ENCODE data around the gene POU3F2. TPM values are rescaled to one million over a fixed set of nuclear protein-coding genes. Genes with fewer than 3 reads are reported as not detected.

POU3F2 gene
- total RNA-seq, 4 donors from 2014 or later, result not detected

DNA sequence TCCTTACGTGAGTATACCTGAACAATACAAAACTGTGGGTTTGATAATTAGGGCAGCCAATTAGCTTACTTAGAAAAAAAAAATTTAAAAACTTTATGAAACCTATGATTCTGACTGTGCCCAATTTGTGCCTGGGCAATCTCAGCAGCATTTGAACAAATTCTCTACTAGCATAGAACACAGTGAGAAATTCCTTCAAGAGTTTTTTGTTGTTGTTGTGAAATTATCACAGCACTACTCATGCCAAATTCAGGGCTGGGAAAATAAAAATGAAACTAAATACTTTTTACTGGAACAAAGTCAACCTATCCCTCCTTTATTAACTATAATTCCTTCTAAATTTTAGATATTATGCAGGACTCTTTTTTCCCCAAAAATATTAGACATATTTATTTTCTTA lies 42.9 kb downstream of the POU3F2 start:
- no peaks in the 10 kb centered on the region for H3K9me3 ChIP-seq
- TF ChIP-seq, protein P1, sequence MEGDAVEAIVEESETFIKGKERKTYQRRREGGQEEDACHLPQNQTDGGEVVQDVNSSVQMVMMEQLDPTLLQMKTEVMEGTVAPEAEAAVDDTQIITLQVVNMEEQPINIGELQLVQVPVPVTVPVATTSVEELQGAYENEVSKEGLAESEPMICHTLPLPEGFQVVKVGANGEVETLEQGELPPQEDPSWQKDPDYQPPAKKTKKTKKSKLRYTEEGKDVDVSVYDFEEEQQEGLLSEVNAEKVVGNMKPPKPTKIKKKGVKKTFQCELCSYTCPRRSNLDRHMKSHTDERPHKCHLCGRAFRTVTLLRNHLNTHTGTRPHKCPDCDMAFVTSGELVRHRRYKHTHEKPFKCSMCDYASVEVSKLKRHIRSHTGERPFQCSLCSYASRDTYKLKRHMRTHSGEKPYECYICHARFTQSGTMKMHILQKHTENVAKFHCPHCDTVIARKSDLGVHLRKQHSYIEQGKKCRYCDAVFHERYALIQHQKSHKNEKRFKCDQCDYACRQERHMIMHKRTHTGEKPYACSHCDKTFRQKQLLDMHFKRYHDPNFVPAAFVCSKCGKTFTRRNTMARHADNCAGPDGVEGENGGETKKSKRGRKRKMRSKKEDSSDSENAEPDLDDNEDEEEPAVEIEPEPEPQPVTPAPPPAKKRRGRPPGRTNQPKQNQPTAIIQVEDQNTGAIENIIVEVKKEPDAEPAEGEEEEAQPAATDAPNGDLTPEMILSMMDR (IDR thresholded peaks at IDR 0.05), result no peak
- TF ChIP-seq POLR2A (IDR thresholded peaks at IDR 0.05), result no peak
- H3K36me3 ChIP-seq, result no peaks in the 10 kb centered on the region
- no peaks in the 10 kb centered on the region for H3K4me1 ChIP-seq
- no peaks in the 10 kb centered on the region for H3K27me3 ChIP-seq
- DNase-seq, result no peak
- no peak overlapping the region for H3K4me3 ChIP-seq
- H3K27ac ChIP-seq, result no peak overlapping the region

DNA sequence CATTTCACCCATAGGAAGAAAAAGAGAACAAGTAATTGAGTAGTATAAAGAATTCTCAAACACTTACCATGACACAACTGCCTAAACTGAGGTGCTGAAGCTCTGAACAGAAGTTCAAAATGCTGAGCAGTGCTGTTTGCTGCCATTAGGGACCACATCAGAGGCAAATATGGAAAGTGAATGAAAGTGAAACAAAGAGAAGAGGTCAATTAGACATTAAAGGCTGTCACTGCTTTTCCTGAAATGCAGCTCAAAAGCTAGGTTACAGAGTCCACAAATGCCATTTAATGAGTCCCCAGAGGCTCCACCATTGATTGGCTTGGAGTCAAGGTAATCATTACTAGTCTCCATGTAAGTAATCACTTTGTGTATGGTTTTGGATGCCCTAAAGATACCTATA lies 46.1 kb downstream of the POU3F2 start:
- no peaks in the 10 kb centered on the region for H3K27me3 ChIP-seq
- H3K4me3 ChIP-seq, result no peak overlapping the region
- TF ChIP-seq POLR2A (IDR thresholded peaks at IDR 0.05), result no peak
- TF ChIP-seq, protein P1 (IDR thresholded peaks at IDR 0.05), result no peak
- H3K27ac ChIP-seq, result no peak overlapping the region
- H3K9me3 ChIP-seq, result no peaks in the 10 kb centered on the region
- H3K4me1 ChIP-seq, result no peaks in the 10 kb centered on the region
- no peak for DNase-seq
- H3K36me3 ChIP-seq, result no peaks in the 10 kb centered on the region

DNA sequence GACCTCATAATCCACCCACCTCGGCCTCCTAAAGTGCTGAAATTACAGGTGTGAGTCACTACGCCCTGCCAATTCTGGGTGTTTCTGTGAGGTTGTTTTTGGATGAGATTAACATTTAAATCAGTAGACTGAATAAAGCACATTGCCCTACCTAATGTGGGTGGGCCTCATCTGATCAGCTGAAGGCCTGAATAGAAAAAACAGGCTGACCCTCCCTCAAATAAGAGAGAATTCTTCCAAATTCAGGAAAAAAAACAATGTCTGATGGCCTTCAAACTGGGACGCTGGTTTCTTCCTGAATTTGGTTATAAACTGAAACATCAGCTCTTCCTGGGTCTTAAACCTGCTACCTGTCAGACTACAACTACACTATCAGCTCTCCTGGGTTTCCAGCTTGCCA lies 51.0 kb downstream of the POU3F2 start:
- Histone ChIP-seq H3K4me1 (no peaks in the 10 kb centered on the region), H3K36me3 (peaks cover 0 to 8% (median 0%) of the 10 kb centered on the region in 3 donors), H3K27me3 (no peaks in the 10 kb centered on the region), H3K9me3 (no peaks in the 10 kb centered on the region), H3K27ac (no peak overlapping the region), H3K4me3 (no peak overlapping the region)
- no peak for DNase-seq
- TF ChIP-seq, protein P1 (IDR thresholded peaks at IDR 0.05), result no peak
- no peak for TF ChIP-seq POLR2A (IDR thresholded peaks at IDR 0.05)

DNA sequence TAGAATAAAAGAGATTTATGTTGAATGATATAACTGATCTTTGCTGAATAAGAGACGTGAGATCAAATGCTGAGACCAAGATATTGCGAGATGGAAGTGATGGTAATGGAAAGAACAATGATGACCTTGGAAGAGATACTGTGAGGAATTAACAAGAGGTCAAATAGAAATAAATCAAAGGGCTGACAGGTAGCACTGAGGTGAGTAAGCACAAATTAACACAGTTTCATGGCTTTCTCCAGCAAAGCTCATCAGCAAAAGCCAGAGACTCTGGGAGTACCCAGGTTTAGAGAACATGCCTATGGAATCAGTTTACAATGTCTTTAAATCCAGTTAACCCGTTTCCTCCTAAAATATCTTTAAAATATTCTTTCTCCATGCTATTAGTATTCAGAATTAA lies 53.3 kb downstream of the POU3F2 start:
- H3K27ac ChIP-seq, result no peak overlapping the region
- TF ChIP-seq, protein P1 (IDR thresholded peaks at IDR 0.05), result no peak
- TF ChIP-seq POLR2A (IDR thresholded peaks at IDR 0.05), result no peak
- H3K27me3 ChIP-seq, result no peaks in the 10 kb centered on the region
- no peak overlapping the region for H3K4me3 ChIP-seq
- H3K4me1 ChIP-seq, result no peaks in the 10 kb centered on the region
- no peaks in the 10 kb centered on the region for H3K9me3 ChIP-seq
- peaks cover 0 to 11% (median 0%) of the 10 kb centered on the region in 3 donors for H3K36me3 ChIP-seq
- no peak for DNase-seq

Other genes starting within 250 kb of the POU3F2 start
- gene FBXL4, start 113.4 kb downstream of the POU3F2 start, total RNA-seq, result 10 to 100 TPM; 19.1 to 24.8 (median 21.2) TPM

Data from Peyer's patch (tissue), 4 donors.